ENCODE measurements around the gene DENND6B.

GRCh38 chr22:50310949-50311444, 15.8 kb downstream of the DENND6B start:
- no peak for TF ChIP-seq CTCF (IDR thresholded peaks at IDR 0.05)
- TF ChIP-seq SMAD4 (CRISPR knock-in tag; IDR thresholded peaks at IDR 0.05), result no peak
- TF ChIP-seq EMX1 (CRISPR knock-in tag; IDR thresholded peaks at IDR 0.05), result no peak
- no peak for TF ChIP-seq TP53 (CRISPR knock-in tag; IDR thresholded peaks at IDR 0.05)
- TF ChIP-seq E2F4 (CRISPR knock-in tag; IDR thresholded peaks at IDR 0.05; ENCODE audit: borderline replicate concordance, low read depth), result no peak

All from WTC11 (cell line).